ENCODE measurements around the gene MYO7A.

The MYO7A gene

GRCh38 chr11:77129842-77130756, 2.1 kb downstream of the MYO7A start:
- Mint-ChIP-seq H3K9me3 (no peaks in the 10 kb centered on the region), H3K4me1 (peaks cover 40% of the 10 kb centered on the region), H3K4me3 (no peak overlapping the region), H3K36me3 (ENCODE audit: low read depth) (no peaks in the 10 kb centered on the region), H3K27me3 (ENCODE audit: low read depth) (peaks cover 16% of the 10 kb centered on the region), H3K27ac (no peak overlapping the region)
- TF ChIP-seq CTCF (IDR thresholded peaks at IDR 0.05; ENCODE audit: unreplicated experiment in 3 of 3), result no peak

GRCh38 chr11:77130763-77131513, 2.9 kb downstream of the MYO7A start:
- Mint-ChIP-seq H3K27me3 (ENCODE audit: low read depth) (peaks cover 17% of the 10 kb centered on the region), H3K27ac (peak overlapping the region in 2 of 3 experiments; percentile 63 to 86), H3K36me3 (ENCODE audit: low read depth) (no peaks in the 10 kb centered on the region), H3K4me3 (no peak overlapping the region), H3K4me1 (peaks cover 39% of the 10 kb centered on the region), H3K9me3 (no peaks in the 10 kb centered on the region)
- no peak for TF ChIP-seq CTCF (IDR thresholded peaks at IDR 0.05; ENCODE audit: unreplicated experiment in 3 of 3)

GRCh38 chr11:77131560-77131959, 3.5 kb downstream of the MYO7A start:
- no peak overlapping the region for H3K4me3 Mint-ChIP-seq
- peaks cover 15% of the 10 kb centered on the region for H3K27me3 Mint-ChIP-seq (ENCODE audit: low read depth)
- no peak for TF ChIP-seq CTCF (IDR thresholded peaks at IDR 0.05; ENCODE audit: unreplicated experiment in 3 of 3)
- peak overlapping the region in 2 of 3 experiments; percentile 63 to 86 for H3K27ac Mint-ChIP-seq
- no peaks in the 10 kb centered on the region for H3K9me3 Mint-ChIP-seq
- no peaks in the 10 kb centered on the region for H3K36me3 Mint-ChIP-seq (ENCODE audit: low read depth)
- peaks cover 34% of the 10 kb centered on the region for H3K4me1 Mint-ChIP-seq

- H3K27me3 Mint-ChIP-seq (ENCODE audit: low read depth), result peaks cover 7% of the 10 kb centered on the region
- H3K4me1 Mint-ChIP-seq, result peaks cover 15% of the 10 kb centered on the region
- no peaks in the 10 kb centered on the region for H3K36me3 Mint-ChIP-seq (ENCODE audit: low read depth)
- TF ChIP-seq CTCF (IDR thresholded peaks at IDR 0.05; ENCODE audit: unreplicated experiment in 3 of 3), result no peak
- H3K27ac Mint-ChIP-seq, result no peak overlapping the region
- H3K4me3 Mint-ChIP-seq, result no peak overlapping the region
- no peaks in the 10 kb centered on the region for H3K9me3 Mint-ChIP-seq
Measured at GRCh38 chr11:77135069-77135468, 7.0 kb downstream of the MYO7A start.

GRCh38 chr11:77136074-77136473, 8.0 kb downstream of the MYO7A start:
- no peak overlapping the region for H3K4me3 Mint-ChIP-seq

More at GRCh38 chr11:77136074-77136473, 8.0 kb downstream of the MYO7A start:
- Mint-ChIP-seq H3K9me3 (no peaks in the 10 kb centered on the region), H3K4me1 (peaks cover 22% of the 10 kb centered on the region), H3K27me3 (ENCODE audit: low read depth) (peaks cover 7% of the 10 kb centered on the region), H3K36me3 (ENCODE audit: low read depth) (no peaks in the 10 kb centered on the region), H3K27ac (no peak overlapping the region)
- TF ChIP-seq CTCF (IDR thresholded peaks at IDR 0.05; ENCODE audit: unreplicated experiment in 3 of 3), result no peak
